Endothelial cell (in vitro differentiated cells): ENCODE results near the gene METAP2. TPM values are rescaled to one million over a fixed set of nuclear protein-coding genes. Genes with fewer than 3 reads are reported as not detected.
"Not testable (repeated sequence)": the region's sequence is repeated elsewhere in the genome, so short reads cannot be mapped to it uniquely, and the experiment has no call there.

Source experiments
- DNase-seq: peaks from one replicate; pipeline ENCODE4 v3.0.0; 2021; ENCODE audit warnings: low spot score
- H3K27ac Mint-ChIP-seq: one replicate; pipeline ENCODE4 v1.8.0; 2021; ENCODE audit warnings: mixed read lengths, inconsistent platforms; ENCODE audit not compliant: unreplicated experiment
- H3K27me3 Mint-ChIP-seq: one replicate; pipeline ENCODE4 v1.8.0; 2021; ENCODE audit warnings: mild to moderate bottlenecking, moderate library complexity, mixed read lengths, inconsistent platforms; ENCODE audit not compliant: unreplicated experiment
- H3K36me3 Mint-ChIP-seq: one replicate; pipeline ENCODE4 v1.8.0; 2021; ENCODE audit warnings: mild to moderate bottlenecking, low read depth, mixed read lengths, inconsistent platforms; ENCODE audit not compliant: unreplicated experiment
- H3K4me1 Mint-ChIP-seq: one replicate; pipeline ENCODE4 v1.8.0; 2021; ENCODE audit warnings: mild to moderate bottlenecking, mixed read lengths, inconsistent platforms; ENCODE audit not compliant: unreplicated experiment
- H3K4me3 Mint-ChIP-seq: one replicate; pipeline ENCODE4 v1.8.0; 2021; ENCODE audit warnings: mild to moderate bottlenecking, mixed read lengths, inconsistent platforms; ENCODE audit not compliant: unreplicated experiment
- H3K9me3 Mint-ChIP-seq: one replicate; pipeline ENCODE4 v1.8.0; 2021; ENCODE audit warnings: mixed read lengths, inconsistent platforms; ENCODE audit not compliant: unreplicated experiment
- total RNA-seq: library from RNA; stranded (reverse); fragmentation: NEBNext Ultra II Directional; extraction: Animal tissue kit (Norgen Biotek cat#: 25700); gene quantifications from one replicate; pipeline ENCODE4 v1.2.1, GENCODE V29; 2021; ENCODE audit not compliant: unreplicated experiment
- TF ChIP-seq, protein P1 (sequence below): fragments of 200-600 bp; sonication (generic); IDR thresholded peaks from one replicate; pipeline ENCODE4 v1.5.0; 2021; ENCODE audit warnings: antibody characterized with exemption; ENCODE audit not compliant: unreplicated experiment

METAP2 gene
- total RNA-seq, 1 donor from 2014 or later, result 69.6 TPM

DNA sequence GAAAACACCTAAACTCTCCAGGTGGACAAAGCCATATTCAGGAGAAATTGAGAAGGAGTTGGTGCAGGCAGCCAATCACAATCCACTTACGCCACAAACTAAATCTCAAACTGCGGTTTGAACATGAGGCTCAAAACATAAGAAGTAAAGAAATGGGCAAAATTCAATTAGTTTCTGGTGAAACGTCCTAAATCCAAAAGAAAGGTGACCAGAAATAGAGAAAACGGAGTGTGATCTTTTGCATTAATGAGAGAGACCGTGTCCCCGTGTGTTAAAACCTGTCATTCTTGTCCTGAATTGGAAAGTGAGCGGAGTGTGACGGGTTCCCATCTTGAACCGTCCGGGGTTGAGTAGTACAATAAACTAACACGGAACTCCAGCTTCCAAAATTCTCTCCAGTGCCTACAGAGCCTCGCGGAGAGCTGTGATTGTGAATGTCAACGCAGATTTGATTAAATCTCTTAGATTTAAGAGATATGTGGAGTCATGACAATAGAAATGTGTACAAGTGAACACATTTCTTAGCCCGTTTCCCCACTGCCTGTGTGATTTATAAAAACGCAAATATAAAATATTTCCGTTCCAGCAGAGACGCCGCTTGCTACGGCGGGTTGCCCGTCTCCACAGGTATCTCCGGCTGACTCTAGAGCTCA is 595 bp upstream of the METAP2 start:
- TF ChIP-seq, protein P1, sequence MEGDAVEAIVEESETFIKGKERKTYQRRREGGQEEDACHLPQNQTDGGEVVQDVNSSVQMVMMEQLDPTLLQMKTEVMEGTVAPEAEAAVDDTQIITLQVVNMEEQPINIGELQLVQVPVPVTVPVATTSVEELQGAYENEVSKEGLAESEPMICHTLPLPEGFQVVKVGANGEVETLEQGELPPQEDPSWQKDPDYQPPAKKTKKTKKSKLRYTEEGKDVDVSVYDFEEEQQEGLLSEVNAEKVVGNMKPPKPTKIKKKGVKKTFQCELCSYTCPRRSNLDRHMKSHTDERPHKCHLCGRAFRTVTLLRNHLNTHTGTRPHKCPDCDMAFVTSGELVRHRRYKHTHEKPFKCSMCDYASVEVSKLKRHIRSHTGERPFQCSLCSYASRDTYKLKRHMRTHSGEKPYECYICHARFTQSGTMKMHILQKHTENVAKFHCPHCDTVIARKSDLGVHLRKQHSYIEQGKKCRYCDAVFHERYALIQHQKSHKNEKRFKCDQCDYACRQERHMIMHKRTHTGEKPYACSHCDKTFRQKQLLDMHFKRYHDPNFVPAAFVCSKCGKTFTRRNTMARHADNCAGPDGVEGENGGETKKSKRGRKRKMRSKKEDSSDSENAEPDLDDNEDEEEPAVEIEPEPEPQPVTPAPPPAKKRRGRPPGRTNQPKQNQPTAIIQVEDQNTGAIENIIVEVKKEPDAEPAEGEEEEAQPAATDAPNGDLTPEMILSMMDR, result no peak
- H3K4me3 Mint-ChIP-seq, result peak overlapping the region; percentile 100
- H3K36me3 Mint-ChIP-seq, result peaks cover 9% of the 10 kb centered on the region
- peak overlapping the region; percentile 99 for H3K27ac Mint-ChIP-seq
- H3K4me1 Mint-ChIP-seq, result peaks cover 26% of the 10 kb centered on the region
- peak; percentile 27 for DNase-seq
- no peaks in the 10 kb centered on the region for H3K9me3 Mint-ChIP-seq
- H3K27me3 Mint-ChIP-seq, result peaks cover 3% of the 10 kb centered on the region

DNA sequence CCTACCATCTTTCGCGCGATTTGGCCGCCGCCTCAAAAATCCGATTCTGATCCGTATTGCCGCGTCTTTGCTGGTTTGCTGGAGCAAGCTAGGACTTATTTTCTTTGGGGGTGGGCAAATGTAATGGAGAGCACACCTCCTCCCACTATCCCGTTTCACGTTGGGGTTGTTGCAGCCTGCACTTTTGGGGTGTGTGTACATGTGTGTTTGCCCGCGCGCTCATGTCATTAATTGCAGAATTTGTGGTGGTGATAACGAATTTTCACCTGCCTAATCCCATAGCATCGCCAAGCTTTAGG is 657 bp downstream of the METAP2 start:
- Mint-ChIP-seq H3K27me3 (peaks cover 3% of the 10 kb centered on the region), H3K4me3 (peak overlapping the region; percentile 100), H3K27ac (peak overlapping the region; percentile 84), H3K9me3 (no peaks in the 10 kb centered on the region), H3K4me1 (peaks cover 29% of the 10 kb centered on the region), H3K36me3 (peaks cover 17% of the 10 kb centered on the region)
- no peak for DNase-seq
- TF ChIP-seq, protein P1, result no peak

DNA sequence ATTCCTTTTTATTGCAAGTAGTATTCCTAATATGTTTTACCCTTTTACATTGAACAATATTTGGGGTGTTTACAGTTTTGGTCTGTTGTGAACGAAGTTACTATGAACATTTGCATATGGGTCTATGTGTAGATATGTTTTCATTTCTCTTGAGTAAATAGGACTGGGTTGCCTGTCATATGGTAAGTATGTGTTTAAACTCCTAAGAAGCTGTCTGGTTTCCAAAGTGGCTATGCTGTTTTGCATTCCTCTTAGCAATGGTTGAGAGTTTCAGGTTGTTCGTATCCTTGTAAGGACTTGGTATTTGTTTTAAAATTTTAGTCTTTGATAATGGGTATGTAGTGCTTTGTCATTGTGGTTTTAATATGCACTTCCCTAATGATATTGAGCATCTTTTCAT is 6.3 kb downstream of the METAP2 start:
- TF ChIP-seq, protein P1, result no peak
- Mint-ChIP-seq H3K4me1 (peaks cover 29% of the 10 kb centered on the region), H3K27me3 (peaks cover 2% of the 10 kb centered on the region), H3K27ac (peak overlapping the region; percentile 53), H3K9me3 (no peaks in the 10 kb centered on the region), H3K36me3 (peaks cover 17% of the 10 kb centered on the region), H3K4me3 (no peak overlapping the region)
- no peak for DNase-seq

DNA sequence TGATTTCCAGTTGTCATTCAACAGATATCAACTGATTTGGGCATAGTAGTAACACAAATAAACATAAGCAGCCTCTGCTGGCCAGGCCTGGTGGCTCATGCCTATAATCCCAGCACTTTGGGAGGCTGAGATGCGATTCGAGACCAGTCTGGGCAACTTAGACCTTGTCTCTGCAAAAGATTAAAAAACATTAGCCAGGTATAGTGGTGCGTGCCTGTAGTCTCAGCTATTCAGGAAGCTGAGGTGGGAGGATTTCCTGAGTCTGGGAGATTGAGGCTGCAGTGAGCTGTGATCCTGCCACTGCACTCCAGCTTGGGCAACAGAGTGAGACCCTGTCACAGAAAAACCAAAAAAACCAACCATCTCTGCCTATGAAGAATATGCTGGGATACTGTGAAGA is 7.1 kb downstream of the METAP2 start:
- H3K27me3 Mint-ChIP-seq, result peaks cover 2% of the 10 kb centered on the region
- H3K4me1 Mint-ChIP-seq, result peaks cover 22% of the 10 kb centered on the region
- no peak for DNase-seq
- peak overlapping the region; percentile 93 for H3K27ac Mint-ChIP-seq
- TF ChIP-seq, protein P1, result no peak
- peaks cover 17% of the 10 kb centered on the region for H3K36me3 Mint-ChIP-seq
- H3K4me3 Mint-ChIP-seq, result no peak overlapping the region
- no peaks in the 10 kb centered on the region for H3K9me3 Mint-ChIP-seq

DNA sequence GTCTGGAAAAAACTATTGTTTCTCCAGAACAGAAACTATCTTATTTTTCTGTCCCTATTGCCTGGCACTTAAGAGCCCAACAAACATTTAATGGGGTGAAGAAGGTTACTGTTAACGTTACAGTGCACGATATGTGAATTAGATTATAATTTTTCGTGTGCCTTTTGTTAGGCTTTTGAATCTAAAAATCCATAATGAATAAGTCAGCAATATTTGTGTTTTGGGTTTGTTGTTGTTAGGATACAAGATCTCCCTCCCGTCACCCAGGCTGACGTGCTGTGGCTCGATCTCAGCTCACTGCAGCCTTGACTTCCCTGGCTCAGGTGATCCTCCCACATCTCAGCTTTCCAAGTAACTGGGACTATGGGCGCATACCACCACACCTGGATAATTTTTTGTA is 7.9 kb downstream of the METAP2 start:
- TF ChIP-seq, protein P1, result no peak
- no peak overlapping the region for H3K4me3 Mint-ChIP-seq
- no peak for DNase-seq
- peaks cover 12% of the 10 kb centered on the region for H3K36me3 Mint-ChIP-seq
- peak overlapping the region; percentile 26 for H3K27ac Mint-ChIP-seq
- no peaks in the 10 kb centered on the region for H3K9me3 Mint-ChIP-seq
- H3K27me3 Mint-ChIP-seq, result peaks cover 2% of the 10 kb centered on the region
- H3K4me1 Mint-ChIP-seq, result peaks cover 22% of the 10 kb centered on the region

DNA sequence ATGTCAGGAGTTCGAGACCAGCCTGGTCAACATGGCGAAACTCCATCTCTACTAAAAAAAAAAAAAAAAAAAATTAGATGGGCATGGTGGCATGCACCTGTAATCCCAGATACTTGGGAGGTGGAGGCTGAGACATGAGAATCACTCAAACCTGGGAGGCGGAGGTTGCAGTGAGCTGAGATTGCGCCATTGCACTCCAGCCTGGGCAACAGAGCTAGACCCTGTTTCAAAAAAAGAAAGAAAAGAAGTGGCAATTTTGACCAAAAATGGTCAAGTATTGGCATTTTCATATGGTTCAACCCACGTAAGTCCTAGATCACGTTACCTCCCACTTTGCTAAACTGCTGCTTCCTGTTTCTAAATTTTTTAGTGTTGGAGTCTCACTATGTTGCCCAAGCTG is 8.6 kb downstream of the METAP2 start:
- H3K27ac Mint-ChIP-seq, DNase-seq, H3K9me3 Mint-ChIP-seq, H3K27me3 Mint-ChIP-seq, H3K4me3 Mint-ChIP-seq: not testable (repeated sequence)
- peaks cover 17% of the 10 kb centered on the region for H3K36me3 Mint-ChIP-seq
- H3K4me1 Mint-ChIP-seq, result peaks cover 22% of the 10 kb centered on the region
